Calu3 (cell line): ENCODE data around the gene CCL13. TPM values are rescaled to one million over a fixed set of nuclear protein-coding genes. Genes with fewer than 3 reads are reported as not detected.

Experiments
- BruUV-seq: library from RNA; stranded (reverse); fragments of 400-500 nt; replicated peaks from 2 replicates; lab custom pipeline; 2021; lab: Mats Ljungman, UMichigan
- CTCF ChIA-PET: fragments of 300-600 bp; sonication (Branson Sonifier 250); formaldehyde crosslinking; loops from one replicate; lab custom pipeline; 2022; ENCODE audit warnings: antibody characterized with exemption; lab: Charles Lee
- DNase-seq: peaks from one replicate; pipeline ENCODE4 v3.0.0; 2022
- H3K27ac Mint-ChIP-seq: one replicate; pipeline ENCODE4 v1.8.0; 2022; ENCODE audit warnings: mixed read lengths; ENCODE audit not compliant: unreplicated experiment
- H3K27me3 Mint-ChIP-seq: one replicate; pipeline ENCODE4 v1.8.0; 2022; ENCODE audit warnings: mixed read lengths; ENCODE audit not compliant: unreplicated experiment
- H3K36me3 Mint-ChIP-seq: one replicate; pipeline ENCODE4 v1.8.0; 2022; ENCODE audit warnings: mild to moderate bottlenecking, moderate library complexity, mixed read lengths; ENCODE audit not compliant: insufficient read depth, unreplicated experiment
- H3K4me1 Mint-ChIP-seq: one replicate; pipeline ENCODE4 v1.8.0; 2022; ENCODE audit warnings: mild to moderate bottlenecking, low read depth, mixed read lengths; ENCODE audit not compliant: unreplicated experiment
- H3K4me3 Mint-ChIP-seq: one replicate; pipeline ENCODE4 v1.8.0; 2022; ENCODE audit warnings: mild to moderate bottlenecking, low read depth, moderate library complexity, mixed read lengths; ENCODE audit not compliant: unreplicated experiment
- H3K9me3 Mint-ChIP-seq: one replicate; pipeline ENCODE4 v1.8.0; 2022; ENCODE audit warnings: low read depth, mixed read lengths; ENCODE audit not compliant: unreplicated experiment
- intact Hi-C: fragments of 100-400 bp; cut with micrococcal nuclease; formaldehyde crosslinking; loops from one replicate; pipeline ENCODE4 v1.10.0; 2022; ENCODE audit not compliant: unreplicated experiment
- total RNA-seq: library from RNA; stranded (reverse); gene quantifications from 2 replicates; pipeline ENCODE4 v1.2.3, GENCODE V29; 2022
- TF ChIP-seq, protein P1 (sequence below): fragments of 200-600 bp; IDR thresholded peaks from one replicate; pipeline ENCODE4 v1.8.0; 2022; ENCODE audit warnings: antibody characterized with exemption; ENCODE audit not compliant: unreplicated experiment

CCL13 gene
- total RNA-seq, 1 experiment from 2014 or later, result not detected

DNA sequence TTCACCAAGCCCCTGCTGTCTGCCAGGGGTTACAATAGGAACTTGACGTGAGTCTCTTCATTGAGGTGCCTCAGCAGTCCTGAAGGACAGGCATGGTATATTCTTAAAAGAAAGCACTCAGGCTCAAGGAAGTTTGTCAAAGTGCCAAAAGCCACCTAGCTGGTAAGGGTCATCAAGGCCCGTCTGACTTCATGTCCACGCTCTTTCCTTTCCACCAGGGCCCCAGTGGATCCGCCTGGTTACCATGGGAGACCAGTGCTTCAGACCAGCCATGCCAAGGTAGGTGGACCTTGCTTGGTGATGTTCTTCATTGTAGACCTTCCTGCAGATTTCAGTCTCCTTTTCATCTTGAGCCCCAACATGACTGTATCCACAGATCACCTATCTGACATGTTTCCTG, 34.4 kb downstream of the CCL13 start:
- BruUV-seq, result no TSS peak
- H3K4me1 Mint-ChIP-seq, result no peaks in the 10 kb centered on the region
- intact Hi-C loops, result no loop called here
- TF ChIP-seq, protein P1, sequence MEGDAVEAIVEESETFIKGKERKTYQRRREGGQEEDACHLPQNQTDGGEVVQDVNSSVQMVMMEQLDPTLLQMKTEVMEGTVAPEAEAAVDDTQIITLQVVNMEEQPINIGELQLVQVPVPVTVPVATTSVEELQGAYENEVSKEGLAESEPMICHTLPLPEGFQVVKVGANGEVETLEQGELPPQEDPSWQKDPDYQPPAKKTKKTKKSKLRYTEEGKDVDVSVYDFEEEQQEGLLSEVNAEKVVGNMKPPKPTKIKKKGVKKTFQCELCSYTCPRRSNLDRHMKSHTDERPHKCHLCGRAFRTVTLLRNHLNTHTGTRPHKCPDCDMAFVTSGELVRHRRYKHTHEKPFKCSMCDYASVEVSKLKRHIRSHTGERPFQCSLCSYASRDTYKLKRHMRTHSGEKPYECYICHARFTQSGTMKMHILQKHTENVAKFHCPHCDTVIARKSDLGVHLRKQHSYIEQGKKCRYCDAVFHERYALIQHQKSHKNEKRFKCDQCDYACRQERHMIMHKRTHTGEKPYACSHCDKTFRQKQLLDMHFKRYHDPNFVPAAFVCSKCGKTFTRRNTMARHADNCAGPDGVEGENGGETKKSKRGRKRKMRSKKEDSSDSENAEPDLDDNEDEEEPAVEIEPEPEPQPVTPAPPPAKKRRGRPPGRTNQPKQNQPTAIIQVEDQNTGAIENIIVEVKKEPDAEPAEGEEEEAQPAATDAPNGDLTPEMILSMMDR, result no peak
- no peak for DNase-seq
- no peak overlapping the region for H3K4me3 Mint-ChIP-seq
- H3K27ac Mint-ChIP-seq, result no peak overlapping the region
- CTCF ChIA-PET, result no interaction called here
- no peaks in the 10 kb centered on the region for H3K36me3 Mint-ChIP-seq
- H3K9me3 Mint-ChIP-seq, result no peaks in the 10 kb centered on the region
- peaks cover 95% of the 10 kb centered on the region for H3K27me3 Mint-ChIP-seq

GRCh38 chr17:34391241-34391640, 35.0 kb downstream of the CCL13 start:
- no TSS peak for BruUV-seq
- no peaks in the 10 kb centered on the region for H3K4me1 Mint-ChIP-seq
- DNase-seq, result no peak
- peaks cover 94% of the 10 kb centered on the region for H3K27me3 Mint-ChIP-seq
- H3K4me3 Mint-ChIP-seq, result no peak overlapping the region
- no peaks in the 10 kb centered on the region for H3K36me3 Mint-ChIP-seq
- H3K27ac Mint-ChIP-seq, result no peak overlapping the region
- CTCF ChIA-PET, result no interaction called here
- TF ChIP-seq, protein P1, result no peak
- no peaks in the 10 kb centered on the region for H3K9me3 Mint-ChIP-seq
- intact Hi-C loops, result no loop called here

GRCh38 chr17:34393401-34393800, 37.1 kb downstream of the CCL13 start:
- Mint-ChIP-seq H3K36me3 (no peaks in the 10 kb centered on the region), H3K27me3 (peaks cover 98% of the 10 kb centered on the region), H3K4me3 (no peak overlapping the region), H3K9me3 (no peaks in the 10 kb centered on the region), H3K27ac (no peak overlapping the region), H3K4me1 (no peaks in the 10 kb centered on the region)
- CTCF ChIA-PET, result no interaction called here
- DNase-seq, result no peak
- BruUV-seq, result no TSS peak
- intact Hi-C loops, result no loop called here
- TF ChIP-seq, protein P1, result no peak

DNA sequence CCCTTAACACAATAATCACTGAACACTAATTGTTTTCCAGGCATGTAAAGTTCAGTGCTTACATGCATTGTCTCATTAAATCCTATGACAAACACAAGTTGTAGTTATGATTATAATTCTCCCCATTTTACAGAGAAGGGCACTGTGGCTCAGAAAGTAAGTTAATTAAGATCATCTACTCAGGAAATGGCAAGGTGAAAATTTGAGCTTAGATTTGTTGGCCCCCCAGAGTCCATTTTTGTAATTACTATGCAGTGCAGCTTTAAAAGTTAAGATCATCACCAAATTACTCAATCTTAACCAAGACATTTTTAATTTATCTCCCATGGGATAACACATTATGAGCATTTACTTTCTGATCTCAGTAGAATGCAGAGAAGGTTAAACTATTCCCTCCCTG, 41.0 kb downstream of the CCL13 start:
- no TSS peak for BruUV-seq
- DNase-seq, result no peak
- Mint-ChIP-seq H3K27me3 (peaks cover 96% of the 10 kb centered on the region), H3K4me3 (no peak overlapping the region), H3K9me3 (no peaks in the 10 kb centered on the region), H3K4me1 (no peaks in the 10 kb centered on the region), H3K36me3 (no peaks in the 10 kb centered on the region), H3K27ac (no peak overlapping the region)
- CTCF ChIA-PET, result interaction anchor here (0.6 to 1.3 kb wide), 3 partner anchors 19 to 281 kb away, joined by 3 to 4 read pairs (median 4); no protein-coding TSS in a partner anchor
- TF ChIP-seq, protein P1, result no peak
- intact Hi-C loops, result no loop called here
